ENCODE measurements around the gene JUN.

JUN gene

GRCh38 chr1:58765441-58765840, 18.4 kb downstream of the JUN start:
- Histone ChIP-seq H3K4me3 (ENCODE audit: low read depth in 1 of 5, low read length in 5 of 5) (no peak overlapping the region), H3K9ac (ENCODE audit: low read length in 5 of 5) (no peak overlapping the region), H3K27me3 (ENCODE audit: control insufficient read depth in 5 of 5, insufficient read depth in 4 of 5, low read length in 5 of 5) (no peaks in the 10 kb centered on the region), H3K9me3 (ENCODE audit: control insufficient read depth in 5 of 5, low read length in 5 of 5) (no peaks in the 10 kb centered on the region), H3K36me3 (ENCODE audit: control insufficient read depth in 5 of 5, insufficient read depth in 5 of 5, low read length in 5 of 5) (no peaks in the 10 kb centered on the region), H3K4me1 (ENCODE audit: control insufficient read depth in 5 of 5, insufficient read depth in 5 of 5, low read length in 5 of 5) (peaks cover 0 to 13% (median 0%) of the 10 kb centered on the region in 5 donors), H3K27ac (ENCODE audit: low read depth, low read length) (no peak overlapping the region)

- no peaks in the 10 kb centered on the region for H3K36me3 ChIP-seq (ENCODE audit: control insufficient read depth in 5 of 5, insufficient read depth in 5 of 5, low read length in 5 of 5)
- H3K9ac ChIP-seq (ENCODE audit: low read length in 5 of 5), result no peak overlapping the region
- peaks cover 0 to 13% (median 0%) of the 10 kb centered on the region in 5 donors for H3K4me1 ChIP-seq (ENCODE audit: control insufficient read depth in 5 of 5, insufficient read depth in 5 of 5, low read length in 5 of 5)
- H3K4me3 ChIP-seq (ENCODE audit: low read depth in 1 of 5, low read length in 5 of 5), result no peak overlapping the region
- H3K27ac ChIP-seq (ENCODE audit: low read depth, low read length), result no peak overlapping the region
- H3K27me3 ChIP-seq (ENCODE audit: control insufficient read depth in 5 of 5, insufficient read depth in 4 of 5, low read length in 5 of 5), result no peaks in the 10 kb centered on the region
- H3K9me3 ChIP-seq (ENCODE audit: control insufficient read depth in 5 of 5, low read length in 5 of 5), result no peaks in the 10 kb centered on the region
Observed at GRCh38 chr1:58765006-58765405, 18.8 kb downstream of the JUN start.

- Histone ChIP-seq H3K4me1 (ENCODE audit: control insufficient read depth in 5 of 5, insufficient read depth in 5 of 5, low read length in 5 of 5) (peaks cover 0 to 13% (median 0%) of the 10 kb centered on the region in 5 donors), H3K4me3 (ENCODE audit: low read depth in 1 of 5, low read length in 5 of 5) (no peak overlapping the region), H3K27me3 (ENCODE audit: control insufficient read depth in 5 of 5, insufficient read depth in 4 of 5, low read length in 5 of 5) (no peaks in the 10 kb centered on the region), H3K36me3 (ENCODE audit: control insufficient read depth in 5 of 5, insufficient read depth in 5 of 5, low read length in 5 of 5) (no peaks in the 10 kb centered on the region), H3K9me3 (ENCODE audit: control insufficient read depth in 5 of 5, low read length in 5 of 5) (no peaks in the 10 kb centered on the region), H3K27ac (ENCODE audit: low read depth, low read length) (no peak overlapping the region), H3K9ac (ENCODE audit: low read length in 5 of 5) (no peak overlapping the region)
Observed at GRCh38 chr1:58764294-58764978, 19.4 kb downstream of the JUN start.

- Histone ChIP-seq H3K9me3 (ENCODE audit: control insufficient read depth in 5 of 5, low read length in 5 of 5) (no peaks in the 10 kb centered on the region), H3K27ac (ENCODE audit: low read depth, low read length) (no peak overlapping the region), H3K4me3 (ENCODE audit: low read depth in 1 of 5, low read length in 5 of 5) (no peak overlapping the region), H3K9ac (ENCODE audit: low read length in 5 of 5) (no peak overlapping the region), H3K27me3 (ENCODE audit: control insufficient read depth in 5 of 5, insufficient read depth in 4 of 5, low read length in 5 of 5) (no peaks in the 10 kb centered on the region), H3K4me1 (ENCODE audit: control insufficient read depth in 5 of 5, insufficient read depth in 5 of 5, low read length in 5 of 5) (peaks cover 0 to 10% (median 0%) of the 10 kb centered on the region in 5 donors), H3K36me3 (ENCODE audit: control insufficient read depth in 5 of 5, insufficient read depth in 5 of 5, low read length in 5 of 5) (no peaks in the 10 kb centered on the region)
Observed at GRCh38 chr1:58763214-58763613, 20.6 kb downstream of the JUN start.

- H3K9ac ChIP-seq (ENCODE audit: low read length in 5 of 5), result no peak overlapping the region
- peaks cover 0 to 10% (median 0%) of the 10 kb centered on the region in 5 donors for H3K4me1 ChIP-seq (ENCODE audit: control insufficient read depth in 5 of 5, insufficient read depth in 5 of 5, low read length in 5 of 5)
- no peaks in the 10 kb centered on the region for H3K9me3 ChIP-seq (ENCODE audit: control insufficient read depth in 5 of 5, low read length in 5 of 5)
- no peaks in the 10 kb centered on the region for H3K27me3 ChIP-seq (ENCODE audit: control insufficient read depth in 5 of 5, insufficient read depth in 4 of 5, low read length in 5 of 5)
- no peak overlapping the region for H3K4me3 ChIP-seq (ENCODE audit: low read depth in 1 of 5, low read length in 5 of 5)
- H3K27ac ChIP-seq (ENCODE audit: low read depth, low read length), result no peak overlapping the region
- no peaks in the 10 kb centered on the region for H3K36me3 ChIP-seq (ENCODE audit: control insufficient read depth in 5 of 5, insufficient read depth in 5 of 5, low read length in 5 of 5)
Observed at GRCh38 chr1:58762806-58763205, 21.0 kb downstream of the JUN start.

GRCh38 chr1:58755468-58755872, 28.4 kb downstream of the JUN start:
- Histone ChIP-seq H3K4me3 (ENCODE audit: low read depth in 1 of 5, low read length in 5 of 5) (peak overlapping the region in 1 of 5 donors; percentile 3), H3K27ac (ENCODE audit: low read depth, low read length) (peak overlapping the region; percentile 3), H3K4me1 (ENCODE audit: control insufficient read depth in 5 of 5, insufficient read depth in 5 of 5, low read length in 5 of 5) (peaks cover 0 to 23% (median 17%) of the 10 kb centered on the region in 5 donors), H3K9ac (ENCODE audit: low read length in 5 of 5) (no peak overlapping the region), H3K27me3 (ENCODE audit: control insufficient read depth in 5 of 5, insufficient read depth in 4 of 5, low read length in 5 of 5) (no peaks in the 10 kb centered on the region), H3K36me3 (ENCODE audit: control insufficient read depth in 5 of 5, insufficient read depth in 5 of 5, low read length in 5 of 5) (no peaks in the 10 kb centered on the region), H3K9me3 (ENCODE audit: control insufficient read depth in 5 of 5, low read length in 5 of 5) (no peaks in the 10 kb centered on the region)

GRCh38 chr1:58754683-58755467, 29.0 kb downstream of the JUN start:
- Histone ChIP-seq H3K4me3 (ENCODE audit: low read depth in 1 of 5, low read length in 5 of 5) (peak overlapping the region in 1 of 5 donors; percentile 3), H3K27ac (ENCODE audit: low read depth, low read length) (peak overlapping the region; percentile 3), H3K36me3 (ENCODE audit: control insufficient read depth in 5 of 5, insufficient read depth in 5 of 5, low read length in 5 of 5) (no peaks in the 10 kb centered on the region), H3K9me3 (ENCODE audit: control insufficient read depth in 5 of 5, low read length in 5 of 5) (no peaks in the 10 kb centered on the region), H3K27me3 (ENCODE audit: control insufficient read depth in 5 of 5, insufficient read depth in 4 of 5, low read length in 5 of 5) (no peaks in the 10 kb centered on the region), H3K4me1 (ENCODE audit: control insufficient read depth in 5 of 5, insufficient read depth in 5 of 5, low read length in 5 of 5) (peaks cover 0 to 23% (median 17%) of the 10 kb centered on the region in 5 donors), H3K9ac (ENCODE audit: low read length in 5 of 5) (no peak overlapping the region)

- Histone ChIP-seq H3K9me3 (ENCODE audit: control insufficient read depth in 5 of 5, low read length in 5 of 5) (no peaks in the 10 kb centered on the region), H3K4me3 (ENCODE audit: low read depth in 1 of 5, low read length in 5 of 5) (no peak overlapping the region), H3K4me1 (ENCODE audit: control insufficient read depth in 5 of 5, insufficient read depth in 5 of 5, low read length in 5 of 5) (peaks cover 0 to 23% (median 17%) of the 10 kb centered on the region in 5 donors), H3K36me3 (ENCODE audit: control insufficient read depth in 5 of 5, insufficient read depth in 5 of 5, low read length in 5 of 5) (no peaks in the 10 kb centered on the region), H3K27ac (ENCODE audit: low read depth, low read length) (no peak overlapping the region), H3K27me3 (ENCODE audit: control insufficient read depth in 5 of 5, insufficient read depth in 4 of 5, low read length in 5 of 5) (no peaks in the 10 kb centered on the region), H3K9ac (ENCODE audit: low read length in 5 of 5) (no peak overlapping the region)
Observed at GRCh38 chr1:58754073-58754613, 29.7 kb downstream of the JUN start.

GRCh38 chr1:58753431-58753866, 30.4 kb downstream of the JUN start:
- Histone ChIP-seq H3K27ac (ENCODE audit: low read depth, low read length) (no peak overlapping the region), H3K9ac (ENCODE audit: low read length in 5 of 5) (no peak overlapping the region), H3K27me3 (ENCODE audit: control insufficient read depth in 5 of 5, insufficient read depth in 4 of 5, low read length in 5 of 5) (no peaks in the 10 kb centered on the region), H3K9me3 (ENCODE audit: control insufficient read depth in 5 of 5, low read length in 5 of 5) (no peaks in the 10 kb centered on the region), H3K4me3 (ENCODE audit: low read depth in 1 of 5, low read length in 5 of 5) (no peak overlapping the region), H3K4me1 (ENCODE audit: control insufficient read depth in 5 of 5, insufficient read depth in 5 of 5, low read length in 5 of 5) (peaks cover 0 to 23% (median 17%) of the 10 kb centered on the region in 5 donors), H3K36me3 (ENCODE audit: control insufficient read depth in 5 of 5, insufficient read depth in 5 of 5, low read length in 5 of 5) (no peaks in the 10 kb centered on the region)

- no peaks in the 10 kb centered on the region for H3K27me3 ChIP-seq (ENCODE audit: control insufficient read depth in 5 of 5, insufficient read depth in 4 of 5, low read length in 5 of 5)
- no peak overlapping the region for H3K4me3 ChIP-seq (ENCODE audit: low read depth in 1 of 5, low read length in 5 of 5)
- peaks cover 0 to 6% (median 5%) of the 10 kb centered on the region in 5 donors for H3K4me1 ChIP-seq (ENCODE audit: control insufficient read depth in 5 of 5, insufficient read depth in 5 of 5, low read length in 5 of 5)
- no peak overlapping the region for H3K27ac ChIP-seq (ENCODE audit: low read depth, low read length)
- no peak overlapping the region for H3K9ac ChIP-seq (ENCODE audit: low read length in 5 of 5)
- H3K36me3 ChIP-seq (ENCODE audit: control insufficient read depth in 5 of 5, insufficient read depth in 5 of 5, low read length in 5 of 5), result no peaks in the 10 kb centered on the region
- no peaks in the 10 kb centered on the region for H3K9me3 ChIP-seq (ENCODE audit: control insufficient read depth in 5 of 5, low read length in 5 of 5)
Observed at GRCh38 chr1:58749646-58750045, 34.2 kb downstream of the JUN start.

All from subcutaneous abdominal adipose tissue (tissue), 5 donors.